ENCODE results near the gene SH2D3A. TPM values are rescaled to one million over a fixed set of nuclear protein-coding genes. Genes with fewer than 3 reads are reported as not detected.

The SH2D3A gene
- total RNA-seq, 1 donor from 2014 or later: 27.6 TPM

DNA sequence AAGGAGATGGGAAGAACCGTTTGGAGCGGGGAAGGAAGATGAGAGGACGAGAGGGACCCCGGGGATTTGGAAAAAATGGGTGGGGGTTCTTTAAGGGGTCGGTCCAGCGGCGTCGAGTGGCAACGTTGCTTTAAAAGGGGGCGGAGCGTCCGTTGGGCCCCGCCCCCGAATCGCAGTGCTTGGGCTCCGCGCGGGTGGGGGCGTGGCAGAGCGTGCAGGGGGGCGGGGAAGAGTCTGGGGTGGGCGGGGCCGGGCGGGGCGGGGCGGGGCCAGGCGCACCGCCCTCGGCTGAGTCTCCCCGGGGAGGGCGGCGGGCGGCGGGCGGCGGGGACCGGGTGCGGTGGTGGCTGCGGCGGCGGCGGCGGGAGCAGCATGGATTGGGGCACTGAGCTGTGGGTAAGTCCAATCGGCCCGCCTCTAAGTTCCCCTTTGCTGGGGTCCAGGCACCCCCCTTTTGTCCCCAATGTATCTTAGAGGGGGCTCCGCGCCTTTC lies 27.8 kb downstream of the SH2D3A start, which contains the start of gene TRIP10:
Gene TRIP10 (plus strand): TSS at position 291 of the 493 bp plus-strand sequence. CDS start 82 bp downstream, at position 373.
- DNase-seq (ENCODE audit: low read depth): no peak
- H3K4me3 ChIP-seq (ENCODE audit: low read depth, low read length): peak within 1 kb of the TSS; percentile 98
- TF ChIP-seq, protein P1, sequence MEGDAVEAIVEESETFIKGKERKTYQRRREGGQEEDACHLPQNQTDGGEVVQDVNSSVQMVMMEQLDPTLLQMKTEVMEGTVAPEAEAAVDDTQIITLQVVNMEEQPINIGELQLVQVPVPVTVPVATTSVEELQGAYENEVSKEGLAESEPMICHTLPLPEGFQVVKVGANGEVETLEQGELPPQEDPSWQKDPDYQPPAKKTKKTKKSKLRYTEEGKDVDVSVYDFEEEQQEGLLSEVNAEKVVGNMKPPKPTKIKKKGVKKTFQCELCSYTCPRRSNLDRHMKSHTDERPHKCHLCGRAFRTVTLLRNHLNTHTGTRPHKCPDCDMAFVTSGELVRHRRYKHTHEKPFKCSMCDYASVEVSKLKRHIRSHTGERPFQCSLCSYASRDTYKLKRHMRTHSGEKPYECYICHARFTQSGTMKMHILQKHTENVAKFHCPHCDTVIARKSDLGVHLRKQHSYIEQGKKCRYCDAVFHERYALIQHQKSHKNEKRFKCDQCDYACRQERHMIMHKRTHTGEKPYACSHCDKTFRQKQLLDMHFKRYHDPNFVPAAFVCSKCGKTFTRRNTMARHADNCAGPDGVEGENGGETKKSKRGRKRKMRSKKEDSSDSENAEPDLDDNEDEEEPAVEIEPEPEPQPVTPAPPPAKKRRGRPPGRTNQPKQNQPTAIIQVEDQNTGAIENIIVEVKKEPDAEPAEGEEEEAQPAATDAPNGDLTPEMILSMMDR (conservative IDR thresholded peaks at IDR 0.05; ENCODE audit: low read depth, low read length): no peak

- peak overlapping the region; percentile 53 for H3K4me3 ChIP-seq (ENCODE audit: low read depth, low read length)
- TF ChIP-seq, protein P1 (conservative IDR thresholded peaks at IDR 0.05; ENCODE audit: low read depth, low read length): no peak
- DNase-seq (ENCODE audit: low read depth): no peak
Observed at GRCh38 chr19:6738787-6739389, 28.3 kb downstream of the SH2D3A start.

DNA sequence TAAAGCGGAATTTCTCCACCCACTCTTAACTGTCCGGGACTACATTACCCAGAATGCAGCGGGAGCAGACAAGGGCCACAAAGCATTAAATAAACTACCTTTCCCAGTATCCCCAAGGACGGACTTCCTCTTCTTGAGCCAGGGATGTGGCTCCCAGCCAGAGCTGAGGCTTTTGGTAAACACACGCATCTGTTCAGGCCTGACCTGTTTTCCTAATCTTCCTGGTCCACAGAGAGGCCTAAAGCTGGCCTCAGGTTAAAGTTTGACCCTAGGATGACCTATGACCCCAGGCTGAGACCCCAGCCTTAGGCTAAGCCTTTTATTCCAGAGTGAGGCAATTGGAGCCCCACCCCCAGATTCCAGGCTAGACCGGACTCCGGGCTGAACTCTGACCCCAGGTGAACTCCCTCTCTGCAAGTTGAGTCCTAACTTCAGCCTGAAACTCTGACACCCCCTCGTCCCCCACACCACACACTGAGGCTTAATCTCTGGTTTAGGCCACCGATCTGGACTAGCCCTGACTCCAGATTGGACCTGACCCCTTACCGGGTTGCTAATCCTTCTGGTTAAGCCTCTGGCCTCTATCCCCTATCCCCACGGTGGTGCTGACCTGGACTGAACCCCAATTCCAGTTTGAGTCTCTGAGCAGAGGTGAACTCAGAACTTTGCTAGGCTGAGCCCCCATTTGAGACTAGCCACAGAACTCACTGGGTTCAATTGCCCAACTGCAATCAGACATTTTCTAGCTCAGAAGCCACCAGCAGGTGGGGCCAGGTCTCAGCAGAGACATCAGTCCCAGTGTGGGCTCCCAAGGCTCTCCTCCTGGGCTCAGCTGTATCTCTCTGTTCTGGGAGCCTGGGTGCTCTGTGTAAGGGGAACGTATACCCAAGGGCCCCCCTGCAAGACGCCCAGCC lies 29.1 kb downstream of the SH2D3A start:
- H3K4me3 ChIP-seq (ENCODE audit: low read depth, low read length): peak overlapping the region; percentile 53

GRCh38 chr19:6737284-6737872 lies 29.9 kb downstream of the SH2D3A start, which contains the start of gene GPR108:
Gene GPR108 (minus strand): TSS chr19:6737580. CDS start chr19:6737576, 4 bp downstream.
- TF ChIP-seq, protein P1 (conservative IDR thresholded peaks at IDR 0.05; ENCODE audit: low read depth, low read length): no peak
- H3K4me3 ChIP-seq (ENCODE audit: low read depth, low read length): peak within 1 kb of the TSS; percentile 99
- DNase-seq (ENCODE audit: low read depth): peak; percentile 100

More for the DNA sequence above, 29.1 kb downstream of the SH2D3A start:
- TF ChIP-seq, protein P1 (conservative IDR thresholded peaks at IDR 0.05; ENCODE audit: low read depth, low read length): peak; percentile 86
- DNase-seq (ENCODE audit: low read depth): no peak

DNA sequence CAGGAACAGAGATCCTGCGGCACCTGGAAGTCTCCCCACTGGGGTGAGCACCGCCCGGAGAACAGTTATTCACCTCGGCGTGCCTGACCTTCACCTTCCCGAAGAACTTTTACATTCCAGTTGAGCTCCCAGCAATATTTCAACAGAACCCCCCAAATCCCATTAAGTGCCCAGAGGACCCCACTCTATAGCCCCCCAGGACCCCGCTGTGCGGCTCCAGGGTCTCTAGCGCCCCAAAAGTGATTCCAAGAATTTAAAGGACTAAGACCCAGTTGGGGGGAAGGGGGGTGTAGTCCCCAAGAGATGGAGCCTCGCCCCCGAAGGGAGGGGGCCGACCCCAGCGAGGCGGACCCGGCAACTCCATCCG lies 30.3 kb downstream of the SH2D3A start:
- TF ChIP-seq, protein P1 (conservative IDR thresholded peaks at IDR 0.05; ENCODE audit: low read depth, low read length): no peak
- DNase-seq (ENCODE audit: low read depth): no peak
- H3K4me3 ChIP-seq (ENCODE audit: low read depth, low read length): peak overlapping the region; percentile 99

DNA sequence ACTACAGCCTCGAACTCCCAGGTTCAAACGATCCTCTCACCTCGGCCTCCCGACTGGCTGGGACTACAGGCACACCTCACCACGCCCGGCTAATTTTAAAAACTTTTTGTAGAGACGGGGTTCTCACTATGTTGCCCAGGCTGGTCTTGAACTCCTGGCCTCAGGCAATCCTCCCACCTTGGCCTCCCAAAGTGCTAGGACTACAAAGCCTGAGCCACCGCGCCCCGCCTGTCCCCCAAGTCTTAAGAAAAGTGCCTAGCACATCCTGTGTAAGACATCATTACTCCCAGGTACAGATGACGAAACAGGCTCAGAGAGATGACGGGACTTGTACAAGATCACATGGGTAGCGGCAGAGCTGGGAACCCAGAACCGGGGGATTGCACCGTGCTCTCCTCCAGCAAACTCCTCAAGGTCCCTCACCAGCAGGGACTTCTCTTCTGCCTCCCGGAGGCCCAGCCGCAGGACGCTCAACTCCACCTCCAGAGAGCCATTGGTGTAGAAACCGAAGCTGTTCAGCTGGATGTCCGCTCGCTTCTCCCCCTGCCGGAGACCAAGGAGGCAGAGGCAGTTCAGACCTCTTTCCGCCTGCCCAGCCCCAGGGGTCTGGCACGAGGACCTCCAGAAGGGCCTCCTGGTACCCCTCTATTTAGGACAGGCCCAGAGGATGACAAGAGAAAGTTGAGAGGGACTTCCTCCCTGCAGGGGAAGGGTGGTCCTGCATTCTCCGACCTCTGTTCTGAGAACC lies 30.9 kb downstream of the SH2D3A start:
- peak overlapping the region; percentile 99 for H3K4me3 ChIP-seq (ENCODE audit: low read depth, low read length)
- TF ChIP-seq, protein P1 (conservative IDR thresholded peaks at IDR 0.05; ENCODE audit: low read depth, low read length): peak; percentile 72
- DNase-seq (ENCODE audit: low read depth): no peak
